GM18498 (cell line): Measurements from ENCODE around the gene KRTAP2-1.
"Not testable (repeated sequence)": the region's sequence is repeated elsewhere in the genome, so short reads cannot be mapped to it uniquely, and the experiment has no call there.

ENCODE experiments used
- ATAC-seq: cut with Tn5 transposase; IDR thresholded peaks from one replicate; pipeline ENCODE4 v1.9.1; 2021; ENCODE audit warnings: mild to moderate bottlenecking, moderate library complexity; ENCODE audit not compliant: unreplicated experiment

The KRTAP2-1 gene

GRCh38 chr17:41046735-41047465, at the start of gene KRTAP2-1:
KRTAP2-1 (minus strand) TSS chr17:41047316; CDS start chr17:41047267, 49 bp downstream.
- ATAC-seq = not testable (repeated sequence)

GRCh38 chr17:41096055-41096454, 48.9 kb upstream of the KRTAP2-1 start:
- ATAC-seq = no peak

- not testable (repeated sequence) for ATAC-seq
Observed at GRCh38 chr17:41088760-41089352, 41.7 kb upstream of the KRTAP2-1 start.

DNA sequence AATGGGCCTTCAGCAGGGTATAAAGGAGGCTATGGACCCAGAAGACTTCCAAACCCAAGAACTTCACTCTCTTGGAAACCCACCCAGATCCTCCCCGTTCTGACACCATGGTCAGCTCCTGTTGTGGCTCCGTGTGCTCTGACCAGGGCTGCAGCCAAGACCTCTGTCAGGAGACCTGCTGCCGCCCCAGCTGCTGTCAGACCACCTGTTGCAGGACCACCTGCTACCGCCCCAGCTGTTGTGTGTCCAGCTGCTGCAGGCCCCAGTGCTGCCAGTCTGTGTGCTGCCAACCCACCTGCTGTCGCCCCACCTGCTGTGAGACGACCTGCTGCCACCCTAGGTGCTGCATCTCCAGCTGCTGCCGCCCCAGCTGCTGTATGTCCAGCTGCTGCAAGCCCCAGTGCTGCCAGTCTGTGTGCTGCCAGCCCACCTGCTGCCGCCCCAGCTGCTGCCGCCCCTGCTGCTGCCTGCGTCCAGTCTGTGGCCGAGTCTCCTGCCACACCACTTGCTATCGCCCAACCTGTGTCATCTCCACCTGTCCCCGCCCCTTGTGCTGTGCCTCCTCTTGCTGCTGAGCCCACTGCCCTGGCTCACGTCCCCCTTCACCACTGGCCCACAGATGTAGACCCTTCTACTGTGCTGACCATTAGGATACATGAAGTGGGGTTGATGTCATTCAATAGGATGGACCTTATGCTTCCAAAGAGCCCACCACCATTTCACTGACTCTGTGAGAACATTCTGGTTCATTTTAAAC, 37.2 kb upstream of the KRTAP2-1 start, which contains the start of gene KRTAP4-7:
Gene KRTAP4-7, plus strand, starts transcription at position 51 of the 757 bp plus-strand sequence. Its CDS starts 57 bp downstream, at position 108.
- not testable (repeated sequence) for ATAC-seq

DNA sequence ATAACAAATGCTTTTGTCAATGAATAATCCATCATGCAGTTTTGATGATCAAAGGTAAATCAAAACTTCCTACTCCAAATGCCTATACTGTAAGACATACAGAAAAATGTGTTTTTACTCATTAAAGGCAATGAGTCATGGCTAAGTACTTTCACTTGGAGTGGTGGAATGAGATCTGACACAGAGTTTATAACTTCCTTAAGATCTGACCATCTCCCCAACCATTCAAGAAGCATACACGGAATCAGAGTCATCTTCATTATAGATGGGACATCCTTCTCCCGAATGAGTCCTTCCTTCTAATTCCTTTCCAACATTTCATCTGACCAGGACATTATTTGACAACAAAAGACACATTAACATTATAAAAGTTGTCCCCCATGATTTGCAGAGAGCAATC, 36.3 kb upstream of the KRTAP2-1 start:
- not testable (repeated sequence) for ATAC-seq

GRCh38 chr17:41082626-41083025, 35.5 kb upstream of the KRTAP2-1 start:
- no peak for ATAC-seq

GRCh38 chr17:41076788-41077187, 29.7 kb upstream of the KRTAP2-1 start:
- ATAC-seq = no peak

GRCh38 chr17:41073676-41074075, 26.6 kb upstream of the KRTAP2-1 start:
- ATAC-seq = no peak

DNA sequence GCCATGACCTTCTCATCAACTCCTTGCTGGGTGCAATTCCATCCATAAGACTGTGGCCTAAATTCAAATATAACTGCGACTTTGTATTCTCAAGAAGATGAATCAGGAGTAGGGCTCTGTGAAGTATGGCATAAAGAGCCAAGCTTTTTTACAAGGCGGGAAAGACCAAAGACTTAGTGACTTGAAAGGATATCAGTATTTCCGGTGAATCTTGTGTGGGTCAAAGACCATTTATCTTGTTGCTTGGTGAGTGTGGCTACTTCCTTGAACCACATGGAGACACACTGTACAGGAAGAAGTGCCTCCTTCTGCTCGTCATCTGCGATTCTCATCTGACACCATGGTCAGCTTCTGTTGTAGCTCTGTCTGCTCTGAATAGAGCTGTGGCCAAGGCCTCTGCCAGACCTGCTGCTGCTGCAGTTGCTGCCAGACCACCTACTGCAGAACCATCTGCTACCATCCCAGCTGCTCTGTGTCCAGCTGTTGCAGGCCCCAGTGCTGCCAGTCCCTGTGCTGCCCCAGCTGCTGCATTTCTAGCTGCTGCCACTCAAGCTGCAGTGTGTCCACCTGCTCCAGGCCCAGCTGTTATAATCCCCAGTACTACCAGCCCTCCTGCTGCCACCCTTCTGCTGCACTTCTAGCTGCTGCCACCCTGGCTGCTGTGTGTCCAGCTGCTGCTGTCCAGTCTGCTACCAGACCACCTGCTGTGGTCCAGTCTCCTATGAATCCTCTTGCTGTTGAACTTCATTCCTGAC, 24.7 kb upstream of the KRTAP2-1 start:
- ATAC-seq = no peak

DNA sequence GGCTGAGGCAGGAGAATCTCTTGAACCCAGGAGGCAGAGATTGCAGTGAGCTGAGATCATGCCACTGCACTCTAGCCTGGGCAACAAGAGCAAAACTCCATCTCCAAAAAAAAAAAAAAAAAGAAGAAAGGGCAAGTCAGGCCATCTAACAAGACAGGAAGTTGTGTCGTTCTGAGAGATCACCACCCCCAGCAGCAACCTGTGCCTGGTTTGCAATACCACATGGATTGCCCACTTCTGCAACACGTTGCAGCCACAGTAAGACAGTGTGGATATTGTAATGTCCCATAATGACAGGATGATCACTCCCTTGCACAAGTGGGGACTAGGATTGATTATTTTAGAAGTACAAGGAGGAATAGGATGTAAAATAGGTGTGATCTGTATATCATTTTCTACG, 21.9 kb upstream of the KRTAP2-1 start:
- ATAC-seq = no peak

- ATAC-seq = no peak
Observed at GRCh38 chr17:41067281-41067680, 20.2 kb upstream of the KRTAP2-1 start.

GRCh38 chr17:41065829-41066624, 18.9 kb upstream of the KRTAP2-1 start, which contains the start of gene KRTAP2-4:
KRTAP2-4 (minus strand) TSS chr17:41065879; CDS start chr17:41065845, 34 bp downstream.
- no peak for ATAC-seq

- not testable (repeated sequence) for ATAC-seq
Observed at GRCh38 chr17:41065016-41065689, 18.0 kb upstream of the KRTAP2-1 start.

GRCh38 chr17:41064301-41064700, 17.2 kb upstream of the KRTAP2-1 start:
- no peak for ATAC-seq

DNA sequence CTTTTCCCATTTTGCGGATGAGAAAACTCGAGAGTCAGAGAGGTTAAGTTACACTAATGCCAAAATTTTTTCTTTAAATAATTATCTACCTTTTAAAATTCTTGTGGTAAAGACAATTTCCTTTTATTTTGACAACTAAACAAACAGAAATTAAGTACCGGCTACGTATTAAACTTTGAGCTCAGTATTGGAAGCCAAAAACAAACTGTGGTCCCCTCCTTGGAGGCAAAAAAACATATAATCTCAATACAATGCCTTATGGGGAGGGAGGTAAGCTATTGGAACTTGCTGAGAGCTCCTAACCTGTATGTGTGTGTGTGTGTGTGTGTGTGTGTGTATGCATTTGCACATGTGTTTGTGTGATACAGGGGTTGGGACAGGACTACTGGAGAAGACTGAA, 16.3 kb upstream of the KRTAP2-1 start:
- ATAC-seq = no peak

GRCh38 chr17:41061964-41062363, 14.8 kb upstream of the KRTAP2-1 start:
- ATAC-seq = no peak

DNA sequence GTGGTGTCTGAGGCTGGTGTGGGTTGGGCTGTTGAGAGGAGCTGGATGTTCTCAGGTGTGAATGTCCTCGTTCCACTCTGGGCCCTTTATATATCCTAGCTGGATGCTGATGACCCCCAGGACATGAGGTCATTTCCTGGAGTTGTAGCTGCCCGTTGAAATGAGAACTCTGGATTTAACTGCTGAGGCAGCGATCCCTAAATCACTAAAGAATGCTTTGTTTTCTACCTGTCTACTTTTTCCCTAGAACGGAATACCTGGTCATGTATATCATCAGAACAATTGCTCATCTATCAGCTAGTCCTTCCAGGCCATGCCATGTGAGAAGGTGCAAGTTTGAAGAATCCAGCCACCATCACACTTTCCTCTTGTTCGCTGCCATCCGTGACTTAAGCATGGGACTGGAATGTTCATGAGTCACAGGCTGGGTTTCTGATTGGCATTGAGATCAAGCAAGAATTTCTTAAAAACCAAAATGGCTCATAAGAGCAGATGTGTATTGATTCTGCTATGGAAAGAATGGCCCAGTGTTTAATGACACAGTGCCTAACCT, 13.0 kb upstream of the KRTAP2-1 start, which contains the start of gene KRTAP2-3:
Gene KRTAP2-3, minus strand, starts transcription at position 63 of the 553 bp plus-strand sequence. CDS start 64 bp downstream, outside the sequence.
- no peak for ATAC-seq

DNA sequence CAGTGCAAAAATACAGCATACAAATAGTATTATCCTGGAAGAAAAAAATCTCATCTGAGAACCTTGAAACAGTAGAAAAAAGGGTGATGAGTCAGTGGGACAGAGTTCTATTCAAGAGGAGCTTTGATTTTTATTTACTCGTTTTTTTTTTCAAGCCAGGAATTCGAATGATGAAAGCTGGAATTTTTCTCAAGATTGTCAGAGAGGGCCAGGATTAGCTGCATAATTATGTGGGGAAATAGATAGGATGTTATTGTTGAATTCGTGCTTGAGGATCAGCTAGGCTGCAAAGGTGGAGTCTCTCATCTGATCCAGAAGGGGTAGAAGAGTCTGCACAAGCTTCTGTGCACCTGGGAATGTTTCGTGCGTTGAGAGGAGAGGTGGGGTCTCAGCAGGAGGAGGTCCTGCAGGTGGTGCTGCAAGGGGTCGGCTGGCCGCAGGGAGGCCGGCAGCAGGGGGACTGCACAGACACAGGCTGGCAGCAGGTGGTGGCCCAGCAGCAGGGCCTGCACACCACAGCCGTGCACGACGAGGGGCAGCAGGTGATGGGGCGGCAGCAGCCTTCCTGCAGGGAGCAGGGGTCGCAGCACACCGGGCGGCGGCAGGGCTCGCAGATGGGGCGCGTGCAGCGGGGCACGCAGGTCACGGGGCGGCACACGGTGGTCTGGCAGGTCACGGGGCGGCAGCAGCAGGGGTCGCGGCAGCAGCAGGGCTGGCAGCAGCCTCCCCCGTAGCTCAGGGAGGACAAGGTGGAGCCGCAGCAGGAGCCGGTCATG, 12.3 kb upstream of the KRTAP2-1 start:
- ATAC-seq = not testable (repeated sequence)
